ENCODE measurements around the gene RLBP1. TPM values are rescaled to one million over a fixed set of nuclear protein-coding genes. Genes with fewer than 3 reads are reported as not detected.

The RLBP1 gene
- total and polyA plus RNA-seq, 2 experiments from 2014 or later, result not detected

DNA sequence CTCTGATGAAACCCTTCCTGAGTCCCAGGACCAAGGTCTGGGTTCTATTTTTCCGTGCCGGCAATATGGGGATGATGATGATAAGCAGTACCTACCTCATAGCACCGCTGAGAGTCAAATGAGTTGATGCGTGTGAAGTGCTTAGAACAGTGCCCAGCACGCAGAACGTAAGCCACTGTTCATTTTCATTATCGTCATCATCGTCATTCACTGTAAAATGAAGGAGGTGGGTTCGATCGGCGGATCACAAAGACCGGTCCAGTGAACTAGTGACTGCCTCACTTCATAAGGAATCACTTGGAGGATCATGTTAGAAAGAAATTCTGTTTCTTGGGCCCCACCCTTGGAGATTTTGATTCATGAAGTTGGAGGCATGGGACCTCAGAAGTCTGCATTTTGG, 44.3 kb downstream of the RLBP1 start (continued):
- TF ChIP-seq, protein P1, sequence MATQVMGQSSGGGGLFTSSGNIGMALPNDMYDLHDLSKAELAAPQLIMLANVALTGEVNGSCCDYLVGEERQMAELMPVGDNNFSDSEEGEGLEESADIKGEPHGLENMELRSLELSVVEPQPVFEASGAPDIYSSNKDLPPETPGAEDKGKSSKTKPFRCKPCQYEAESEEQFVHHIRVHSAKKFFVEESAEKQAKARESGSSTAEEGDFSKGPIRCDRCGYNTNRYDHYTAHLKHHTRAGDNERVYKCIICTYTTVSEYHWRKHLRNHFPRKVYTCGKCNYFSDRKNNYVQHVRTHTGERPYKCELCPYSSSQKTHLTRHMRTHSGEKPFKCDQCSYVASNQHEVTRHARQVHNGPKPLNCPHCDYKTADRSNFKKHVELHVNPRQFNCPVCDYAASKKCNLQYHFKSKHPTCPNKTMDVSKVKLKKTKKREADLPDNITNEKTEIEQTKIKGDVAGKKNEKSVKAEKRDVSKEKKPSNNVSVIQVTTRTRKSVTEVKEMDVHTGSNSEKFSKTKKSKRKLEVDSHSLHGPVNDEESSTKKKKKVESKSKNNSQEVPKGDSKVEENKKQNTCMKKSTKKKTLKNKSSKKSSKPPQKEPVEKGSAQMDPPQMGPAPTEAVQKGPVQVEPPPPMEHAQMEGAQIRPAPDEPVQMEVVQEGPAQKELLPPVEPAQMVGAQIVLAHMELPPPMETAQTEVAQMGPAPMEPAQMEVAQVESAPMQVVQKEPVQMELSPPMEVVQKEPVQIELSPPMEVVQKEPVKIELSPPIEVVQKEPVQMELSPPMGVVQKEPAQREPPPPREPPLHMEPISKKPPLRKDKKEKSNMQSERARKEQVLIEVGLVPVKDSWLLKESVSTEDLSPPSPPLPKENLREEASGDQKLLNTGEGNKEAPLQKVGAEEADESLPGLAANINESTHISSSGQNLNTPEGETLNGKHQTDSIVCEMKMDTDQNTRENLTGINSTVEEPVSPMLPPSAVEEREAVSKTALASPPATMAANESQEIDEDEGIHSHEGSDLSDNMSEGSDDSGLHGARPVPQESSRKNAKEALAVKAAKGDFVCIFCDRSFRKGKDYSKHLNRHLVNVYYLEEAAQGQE (IDR thresholded peaks at IDR 0.05; ENCODE audit: unreplicated experiment), result no peak
- TF ChIP-seq POLR2AphosphoS5 (IDR thresholded peaks at IDR 0.05; ENCODE audit: low read depth) (no peak), ZNF331 (CRISPR knock-in tag; IDR thresholded peaks at IDR 0.05; ENCODE audit: low read depth) (no peak), CREB1 (CRISPR knock-in tag; IDR thresholded peaks at IDR 0.05; ENCODE audit: low read depth) (no peak)

DNA sequence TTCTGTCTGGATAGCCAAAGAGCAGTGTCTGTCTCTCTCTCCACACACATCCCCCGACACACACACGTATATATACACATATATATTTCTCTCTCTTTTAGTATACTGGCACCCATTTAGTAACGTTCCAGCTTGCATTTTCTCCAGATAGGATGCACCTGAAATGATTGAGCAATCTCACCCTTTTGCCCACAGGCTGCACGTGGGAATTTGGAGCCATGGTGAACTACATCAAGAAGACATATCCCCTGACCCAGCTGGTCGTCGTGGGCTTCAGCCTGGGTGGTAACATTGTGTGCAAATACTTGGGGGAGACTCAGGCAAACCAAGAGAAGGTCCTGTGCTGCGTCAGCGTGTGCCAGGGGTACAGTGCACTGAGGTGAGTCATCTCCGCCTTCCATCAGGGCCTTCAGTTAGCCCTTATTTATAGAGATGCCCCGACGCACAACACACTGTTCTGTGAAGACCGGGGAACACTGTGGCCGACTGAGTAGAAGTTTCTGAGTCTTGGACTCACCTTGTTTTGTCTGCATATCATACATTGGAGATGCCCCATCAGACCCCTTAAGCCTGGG, 45.7 kb downstream of the RLBP1 start:
- Mint-ChIP-seq H3K27me3 (ENCODE audit: insufficient read depth, low read depth, poor library complexity) (peaks cover 2% of the 10 kb centered on the region), H3K27ac (no peak overlapping the region), H3K4me1 (peaks cover 6% of the 10 kb centered on the region; the same call in 2 of the 3 replicates), H3K4me3 (no peak overlapping the region), H3K9me3 (no peaks in the 10 kb centered on the region), H3K36me3 (ENCODE audit: low read depth) (no peaks in the 10 kb centered on the region)
- Histone ChIP-seq H3K4me2 (no peak overlapping the region), H4K20me1 (replicated peaks; ENCODE audit: insufficient read depth) (no peaks in the 10 kb centered on the region), H3K4me3 (no peak overlapping the region), H2AFZ (no peak overlapping the region), H3K36me3 (ENCODE audit: insufficient read depth) (no peaks in the 10 kb centered on the region), H3K27ac (ENCODE audit: low read depth) (no peak overlapping the region), H3K27me3 (ENCODE audit: insufficient read depth) (no peaks in the 10 kb centered on the region), H3K9me2 (ENCODE audit: insufficient read depth) (no peaks in the 10 kb centered on the region), H3F3A (replicated peaks; ENCODE audit: low read depth) (no peaks in the 10 kb centered on the region), H3K79me2 (replicated peaks; ENCODE audit: insufficient read depth) (no peaks in the 10 kb centered on the region), H3K4me1 (ENCODE audit: insufficient read depth) (no peaks in the 10 kb centered on the region)
- DNase-seq (ENCODE audit: low spot score) (no peak), ATAC-seq (no peak)
- TF ChIP-seq, protein P1 (IDR thresholded peaks at IDR 0.05; ENCODE audit: unreplicated experiment), result no peak
- TF ChIP-seq ZNF114 (CRISPR knock-in tag; IDR thresholded peaks at IDR 0.05), result no peak
- TF ChIP-seq NANOG (IDR thresholded peaks at IDR 0.05; ENCODE audit: borderline replicate concordance), result no peak
- no peak for TF ChIP-seq ZNF331 (CRISPR knock-in tag; IDR thresholded peaks at IDR 0.05; ENCODE audit: low read depth)
- TF ChIP-seq STAT1 (IDR thresholded peaks at IDR 0.05; ENCODE audit: unreplicated experiment), result no peak
- TF ChIP-seq EZH2phosphoT487 (IDR thresholded peaks at IDR 0.05; ENCODE audit: unreplicated experiment), result no peak
- TF ChIP-seq CREB1 (CRISPR knock-in tag; IDR thresholded peaks at IDR 0.05; ENCODE audit: low read depth), result no peak
- no peak for TF ChIP-seq JUNB (IDR thresholded peaks at IDR 0.05; ENCODE audit: unreplicated experiment)
- TF ChIP-seq, protein P2, sequence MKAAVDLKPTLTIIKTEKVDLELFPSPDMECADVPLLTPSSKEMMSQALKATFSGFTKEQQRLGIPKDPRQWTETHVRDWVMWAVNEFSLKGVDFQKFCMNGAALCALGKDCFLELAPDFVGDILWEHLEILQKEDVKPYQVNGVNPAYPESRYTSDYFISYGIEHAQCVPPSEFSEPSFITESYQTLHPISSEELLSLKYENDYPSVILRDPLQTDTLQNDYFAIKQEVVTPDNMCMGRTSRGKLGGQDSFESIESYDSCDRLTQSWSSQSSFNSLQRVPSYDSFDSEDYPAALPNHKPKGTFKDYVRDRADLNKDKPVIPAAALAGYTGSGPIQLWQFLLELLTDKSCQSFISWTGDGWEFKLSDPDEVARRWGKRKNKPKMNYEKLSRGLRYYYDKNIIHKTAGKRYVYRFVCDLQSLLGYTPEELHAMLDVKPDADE (IDR thresholded peaks at IDR 0.05), result no peak
- TF ChIP-seq EZH2 (IDR thresholded peaks at IDR 0.05; ENCODE audit: low read depth, unreplicated experiment), result no peak
- TF ChIP-seq, protein P3, sequence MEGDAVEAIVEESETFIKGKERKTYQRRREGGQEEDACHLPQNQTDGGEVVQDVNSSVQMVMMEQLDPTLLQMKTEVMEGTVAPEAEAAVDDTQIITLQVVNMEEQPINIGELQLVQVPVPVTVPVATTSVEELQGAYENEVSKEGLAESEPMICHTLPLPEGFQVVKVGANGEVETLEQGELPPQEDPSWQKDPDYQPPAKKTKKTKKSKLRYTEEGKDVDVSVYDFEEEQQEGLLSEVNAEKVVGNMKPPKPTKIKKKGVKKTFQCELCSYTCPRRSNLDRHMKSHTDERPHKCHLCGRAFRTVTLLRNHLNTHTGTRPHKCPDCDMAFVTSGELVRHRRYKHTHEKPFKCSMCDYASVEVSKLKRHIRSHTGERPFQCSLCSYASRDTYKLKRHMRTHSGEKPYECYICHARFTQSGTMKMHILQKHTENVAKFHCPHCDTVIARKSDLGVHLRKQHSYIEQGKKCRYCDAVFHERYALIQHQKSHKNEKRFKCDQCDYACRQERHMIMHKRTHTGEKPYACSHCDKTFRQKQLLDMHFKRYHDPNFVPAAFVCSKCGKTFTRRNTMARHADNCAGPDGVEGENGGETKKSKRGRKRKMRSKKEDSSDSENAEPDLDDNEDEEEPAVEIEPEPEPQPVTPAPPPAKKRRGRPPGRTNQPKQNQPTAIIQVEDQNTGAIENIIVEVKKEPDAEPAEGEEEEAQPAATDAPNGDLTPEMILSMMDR (conservative IDR thresholded peaks at IDR 0.05; ENCODE audit: low read depth in 2 of 2), result no peak
